B cell (primary cell): ENCODE data around the gene NTM. TPM values are rescaled to one million over a fixed set of nuclear protein-coding genes. Genes with fewer than 3 reads are reported as not detected.

Experiments
- ATAC-seq: fragments of 200-7000 bp; cut with Tn5 transposase; one replicate; pipeline ENCODE4 v1.10.0; 2021; ENCODE audit warnings: low read depth, mild to moderate bottlenecking, moderate number of reproducible peaks, moderate library complexity
- CTCF ChIA-PET: fragments of 350-600 bp; sonication (Branson Sonifier 250); formaldehyde crosslinking; loops from one replicate; lab custom pipeline; 2021; ENCODE audit warnings: antibody characterized with exemption, inconsistent platforms; lab: Charles Lee
- POLR2A ChIA-PET: fragments of 350-600 bp; sonication (Branson Sonifier 250); formaldehyde crosslinking; loops from one replicate; lab custom pipeline; 2021; ENCODE audit warnings: antibody characterized with exemption; lab: Charles Lee
- DNase-seq: peaks from one replicate; pipeline ENCODE4 v3.0.0; 2013
- H2AFZ ChIP-seq: 2 replicates; pipeline ENCODE4 v1.6.1; 2012; ENCODE audit warnings: mild to moderate bottlenecking, low read depth, low read length; ENCODE audit not compliant: insufficient read depth, poor library complexity, severe bottlenecking
- H3K27ac ChIP-seq, 2 donors: 1 replicate in 1 of 2; 2 replicates in 1 of 2; pipeline ENCODE4 v1.5.1; 2012 to 2013; ENCODE audit warnings: low read length in 2 of 2, mild to moderate bottlenecking in 2 of 2, moderate library complexity in 1 of 2
- H3K27me3 ChIP-seq, 4 experiments: fragments of 200-600 bp in 1 of 4; sonication (generic) in 1 of 4; replicated peaks in 1 of 4; 1 replicate in 2 of 4; 2 replicates in 2 of 4; pipeline versions ENCODE4 v1.6.1 to v1.7.0; 2013 to 2016; ENCODE audit warnings: low read length in 3 of 4, mild to moderate bottlenecking in 2 of 4, mixed read lengths in 1 of 4, moderate library complexity in 1 of 4; ENCODE audit not compliant: insufficient read depth in 4 of 4, control insufficient read depth in 3 of 4; ENCODE audit errors: control extremely low read depth in 1 of 4
- H3K36me3 ChIP-seq, 2 experiments: replicated peaks in 1 of 2; 1 replicate in 1 of 2; 2 replicates in 1 of 2; pipeline versions ENCODE4 v1.6.1 to v1.7.1; 2013; ENCODE audit warnings: low read length in 1 of 2; ENCODE audit not compliant: insufficient read depth in 2 of 2, control insufficient read depth in 1 of 2; ENCODE audit errors: control extremely low read depth in 1 of 2, extremely low read depth in 1 of 2
- H3K4me1 ChIP-seq, 2 donors: fragments of 200-600 bp in 1 of 2; sonication (generic) in 1 of 2; 1 replicate in 1 of 2; 2 replicates in 1 of 2; pipeline versions ENCODE4 v1.5.1 to v1.6.1; 2013 to 2017; ENCODE audit warnings: low read length in 2 of 2; ENCODE audit not compliant: control insufficient read depth in 2 of 2, insufficient read depth in 2 of 2
- H3K4me2 ChIP-seq: replicated peaks from 2 replicates; pipeline ENCODE3; 2012; ENCODE audit warnings: mild to moderate bottlenecking, low read depth, low read length; ENCODE audit not compliant: poor library complexity, severe bottlenecking
- H3K4me3 ChIP-seq, 5 experiments: fragments of 200-600 bp in 1 of 5; sonication (generic) in 1 of 5; 1 replicate in 3 of 5; 2 replicates in 2 of 5; pipeline versions ENCODE4 v1.5.1 to v1.7.0; 2011 to 2016; ENCODE audit warnings: low read length in 4 of 5, mild to moderate bottlenecking in 4 of 5, low read depth in 2 of 5, control low read depth in 1 of 5, moderate library complexity in 1 of 5; ENCODE audit not compliant: insufficient read depth in 1 of 5; ENCODE audit errors: control extremely low read depth in 1 of 5, extremely low read depth in 1 of 5
- H3K79me2 ChIP-seq: fragments of 200-600 bp; sonication (generic); one replicate; pipeline ENCODE4 v1.6.0; 2016; ENCODE audit warnings: low read length; ENCODE audit not compliant: control insufficient read depth, insufficient read depth
- H3K9ac ChIP-seq: fragments of 200-600 bp; sonication (generic); 2 replicates; pipeline ENCODE4 v1.6.1; 2017; ENCODE audit warnings: mild to moderate bottlenecking, low read length, moderate library complexity
- H3K9me3 ChIP-seq, 3 donors: one replicate each; pipeline versions ENCODE4 v1.6.1 to v1.7.1; 2013; ENCODE audit warnings: low read length in 2 of 3; ENCODE audit not compliant: control insufficient read depth in 2 of 3, insufficient read depth in 1 of 3; ENCODE audit errors: control extremely low read depth in 1 of 3
- H4K20me1 ChIP-seq: 2 replicates; pipeline ENCODE4 v1.6.0; 2012; ENCODE audit warnings: mild to moderate bottlenecking, low read length; ENCODE audit not compliant: insufficient read depth, control insufficient read depth, poor library complexity, severe bottlenecking
- H3K27ac Mint-ChIP-seq: one replicate; pipeline ENCODE4 v1.8.0; 2021; ENCODE audit warnings: mixed read lengths
- H3K27me3 Mint-ChIP-seq: one replicate; pipeline ENCODE4 v1.8.0; 2021; ENCODE audit warnings: mixed read lengths
- H3K4me1 Mint-ChIP-seq: one replicate; pipeline ENCODE4 v1.8.0; 2021; ENCODE audit warnings: mixed read lengths
- H3K4me3 Mint-ChIP-seq: one replicate; pipeline ENCODE4 v1.8.0; 2021; ENCODE audit warnings: mixed read lengths
- H3K9me3 Mint-ChIP-seq: one replicate; pipeline ENCODE4 v1.8.0; 2022; ENCODE audit warnings: mixed read lengths; ENCODE audit not compliant: insufficient read depth
- EZH2 ChIP-seq: IDR thresholded peaks from 2 replicates; pipeline ENCODE4 v1.6.1; 2012; ENCODE audit warnings: borderline replicate concordance, low read depth, mild to moderate bottlenecking, moderate library complexity, low read length; ENCODE audit not compliant: insufficient read depth, poor library complexity, severe bottlenecking
- WGBS: methylation state at CpG from one replicate; pipeline ENCODE4 v1.1.5; 2013; ENCODE audit warnings: missing lambda C conversion rate; ENCODE audit not compliant: insufficient coverage; 5-methylcytosine and 5-hydroxymethylcytosine counted together
- intact Hi-C: fragments of 100-400 bp; cut with micrococcal nuclease; formaldehyde crosslinking; loops from one replicate; pipeline ENCODE4 v1.10.0; 2022
- polyA plus RNA-seq: library from polyadenylated mRNA; depleted of rRNA; stranded (reverse); fragments of >200 nt; gene quantifications from 2 replicates; pipeline ENCODE4 v1.2.3, GENCODE V29; 2012
- total RNA-seq, 2 donors: library from RNA; stranded (reverse); fragments of 120-200 nt in 1 of 2; gene quantifications; 1 replicate in 1 of 2; 2 replicates in 1 of 2; pipeline versions ENCODE4 v1.2.3 to v1.2.4, GENCODE V29; 2013 to 2022
- TF ChIP-seq, protein P1 (sequence below): fragments of 200-600 bp; IDR thresholded peaks from one replicate; pipeline ENCODE4 v1.8.0; 2022; ENCODE audit warnings: antibody characterized with exemption, mild to moderate bottlenecking

The NTM gene
- total and polyA plus RNA-seq, 2 donors (not counting 1 experiment from before 2014, with no cell fraction given): not detected

DNA sequence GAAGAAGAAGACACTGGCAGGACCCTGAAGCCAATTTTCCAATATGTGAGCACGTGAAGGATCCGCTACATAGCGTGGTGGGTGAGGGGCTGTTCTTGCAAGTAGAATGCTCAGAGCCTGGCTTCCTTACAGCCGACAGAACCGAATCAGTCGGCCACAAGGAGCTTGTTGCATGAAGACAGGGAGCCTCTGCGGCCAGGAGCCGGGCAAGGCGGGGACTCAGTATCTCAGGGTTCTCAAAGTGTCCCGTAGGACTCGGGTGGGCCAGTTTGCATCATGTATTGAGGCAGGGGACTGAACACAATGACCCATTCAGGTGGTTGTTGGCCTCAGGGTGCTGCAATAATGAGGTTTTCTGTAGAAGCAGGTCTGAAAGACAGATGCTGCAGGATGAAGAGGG lies 289.5 kb downstream of the NTM start:
- CTCF ChIA-PET: no interaction called here
- 88% methylated on average over 11 of the region's 11 CpGs for WGBS
- POLR2A ChIA-PET: no interaction called here
- H3K9ac ChIP-seq: no peak overlapping the region
- Mint-ChIP-seq H3K27ac (no peak overlapping the region), H3K9me3 (no peaks in the 10 kb centered on the region), H3K4me3 (no peak overlapping the region), H3K27me3 (peaks cover 13% of the 10 kb centered on the region), H3K4me1 (no peaks in the 10 kb centered on the region)
- H3K4me2 ChIP-seq: no peak overlapping the region
- H3K9me3 ChIP-seq: peaks cover 0 to 12% (median 0%) of the 10 kb centered on the region in 3 donors
- intact Hi-C loops: no loop called here
- TF ChIP-seq EZH2: no peak
- TF ChIP-seq, protein P1, sequence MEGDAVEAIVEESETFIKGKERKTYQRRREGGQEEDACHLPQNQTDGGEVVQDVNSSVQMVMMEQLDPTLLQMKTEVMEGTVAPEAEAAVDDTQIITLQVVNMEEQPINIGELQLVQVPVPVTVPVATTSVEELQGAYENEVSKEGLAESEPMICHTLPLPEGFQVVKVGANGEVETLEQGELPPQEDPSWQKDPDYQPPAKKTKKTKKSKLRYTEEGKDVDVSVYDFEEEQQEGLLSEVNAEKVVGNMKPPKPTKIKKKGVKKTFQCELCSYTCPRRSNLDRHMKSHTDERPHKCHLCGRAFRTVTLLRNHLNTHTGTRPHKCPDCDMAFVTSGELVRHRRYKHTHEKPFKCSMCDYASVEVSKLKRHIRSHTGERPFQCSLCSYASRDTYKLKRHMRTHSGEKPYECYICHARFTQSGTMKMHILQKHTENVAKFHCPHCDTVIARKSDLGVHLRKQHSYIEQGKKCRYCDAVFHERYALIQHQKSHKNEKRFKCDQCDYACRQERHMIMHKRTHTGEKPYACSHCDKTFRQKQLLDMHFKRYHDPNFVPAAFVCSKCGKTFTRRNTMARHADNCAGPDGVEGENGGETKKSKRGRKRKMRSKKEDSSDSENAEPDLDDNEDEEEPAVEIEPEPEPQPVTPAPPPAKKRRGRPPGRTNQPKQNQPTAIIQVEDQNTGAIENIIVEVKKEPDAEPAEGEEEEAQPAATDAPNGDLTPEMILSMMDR: no peak
- H3K27ac ChIP-seq: no peak overlapping the region
- ATAC-seq (no peak), DNase-seq (no peak)
- no peaks in the 10 kb centered on the region for H3K4me1 ChIP-seq
- H3K27me3 ChIP-seq: no peaks in the 10 kb centered on the region
- no peaks in the 10 kb centered on the region for H3K79me2 ChIP-seq
- H3K36me3 ChIP-seq: no peaks in the 10 kb centered on the region
- no peaks in the 10 kb centered on the region for H4K20me1 ChIP-seq
- no peak overlapping the region for H3K4me3 ChIP-seq
- H2AFZ ChIP-seq: no peak overlapping the region

GRCh38 chr11:131661132-131661531 lies 290.7 kb downstream of the NTM start:
- WGBS: 87% methylated on average over 2 of the region's 3 CpGs
- POLR2A ChIA-PET: no interaction called here

More at GRCh38 chr11:131661132-131661531, 290.7 kb downstream of the NTM start:
- no peak for DNase-seq
- Histone ChIP-seq H3K27me3 (no peaks in the 10 kb centered on the region), H3K9me3 (peaks cover 0 to 12% (median 0%) of the 10 kb centered on the region in 3 donors), H4K20me1 (no peaks in the 10 kb centered on the region), H3K27ac (no peak overlapping the region), H3K79me2 (no peaks in the 10 kb centered on the region), H3K4me3 (no peak overlapping the region), H3K4me1 (no peaks in the 10 kb centered on the region), H3K9ac (no peak overlapping the region), H3K36me3 (no peaks in the 10 kb centered on the region), H2AFZ (no peak overlapping the region), H3K4me2 (no peak overlapping the region)
- Mint-ChIP-seq H3K27me3 (peaks cover 9% of the 10 kb centered on the region), H3K4me3 (no peak overlapping the region), H3K4me1 (no peaks in the 10 kb centered on the region), H3K27ac (no peak overlapping the region), H3K9me3 (no peaks in the 10 kb centered on the region)
- CTCF ChIA-PET: no interaction called here
- no peak for TF ChIP-seq EZH2
- TF ChIP-seq, protein P1: no peak
- no peak for ATAC-seq
- intact Hi-C loops: no loop called here
